MCF 10A (cell line): Measurements from ENCODE around the gene CHIC1. TPM values are rescaled to one million over a fixed set of nuclear protein-coding genes. Genes with fewer than 3 reads are reported as not detected.
"Not testable (repeated sequence)": the region's sequence is repeated elsewhere in the genome, so short reads cannot be mapped to it uniquely, and the experiment has no call there.

ENCODE experiments used
- Bru-seq: library from RNA; stranded (reverse); fragments of 400-500 nt; gene quantifications from one replicate; lab custom pipeline; 2021; lab: Mats Ljungman, UMichigan
- BruChase-seq, 2 experiments: library from RNA; stranded (reverse); fragments of 400-500 nt; gene quantifications; one replicate each; lab custom pipeline; 2021; lab: Mats Ljungman, UMichigan
- BruUV-seq: library from RNA; stranded (reverse); fragments of 400-500 nt; replicated peaks from 2 replicates; lab custom pipeline; 2021; lab: Mats Ljungman, UMichigan
- CTCF ChIA-PET: fragments of 300-600 bp; sonication (Branson Sonifier 250); formaldehyde crosslinking; extraction: SDS; loops from one replicate; lab custom pipeline; 2021; ENCODE audit warnings: antibody characterized with exemption, inconsistent platforms; lab: Yijun Ruan, JAX
- POLR2A ChIA-PET: fragments of 300-600, 350-650 bp; sonication (Branson Sonifier 250); formaldehyde crosslinking; extraction: SDS; loops from one replicate; lab custom pipeline; 2020; ENCODE audit warnings: antibody characterized with exemption, inconsistent platforms; lab: Yijun Ruan, JAX
- DNase-seq: peaks from one replicate; pipeline ENCODE4 v3.0.0-alpha.2; 2018; ENCODE audit not compliant: unreplicated experiment
- H3K27ac Mint-ChIP-seq: one replicate; pipeline ENCODE4 v1.8.0; 2022; ENCODE audit warnings: mild to moderate bottlenecking, low read depth, mixed read lengths; ENCODE audit not compliant: unreplicated experiment
- H3K27me3 Mint-ChIP-seq: one replicate; pipeline ENCODE4 v1.8.0; 2022; ENCODE audit warnings: mixed read lengths; ENCODE audit not compliant: insufficient read depth, unreplicated experiment
- H3K36me3 Mint-ChIP-seq: one replicate; pipeline ENCODE4 v1.8.0; 2022; ENCODE audit warnings: mild to moderate bottlenecking, moderate library complexity, mixed read lengths; ENCODE audit not compliant: insufficient read depth, unreplicated experiment
- H3K4me1 Mint-ChIP-seq: one replicate; pipeline ENCODE4 v1.8.0; 2022; ENCODE audit warnings: mixed read lengths; ENCODE audit not compliant: insufficient read depth, unreplicated experiment
- H3K4me3 Mint-ChIP-seq: one replicate; pipeline ENCODE4 v1.8.0; 2022; ENCODE audit warnings: mild to moderate bottlenecking, moderate library complexity, mixed read lengths; ENCODE audit not compliant: unreplicated experiment
- H3K9me3 Mint-ChIP-seq: one replicate; pipeline ENCODE4 v1.8.0; 2022; ENCODE audit warnings: mixed read lengths; ENCODE audit not compliant: unreplicated experiment
- CTCF ChIP-seq: fragments of 200-600 bp; IDR thresholded peaks from one replicate; pipeline ENCODE4 v1.8.0; 2022; ENCODE audit warnings: antibody characterized with exemption, mild to moderate bottlenecking; ENCODE audit not compliant: unreplicated experiment
- intact Hi-C: fragments of 100-400 bp; cut with micrococcal nuclease; formaldehyde crosslinking; loops from 2 replicates; pipeline ENCODE4 v1.14.1; 2022
- long read RNA-seq: library from polyadenylated mRNA; stranded (forward); transcript quantifications from one replicate; pipeline ENCODE4 v2.0.0, GENCODE V29; 2022
- total RNA-seq: library from RNA; stranded (reverse); gene quantifications from 2 replicates; pipeline ENCODE4 v1.2.3, GENCODE V29; 2022

The CHIC1 gene
- total RNA-seq (7.4 and 8.0 TPM in 2 replicates), Bru-seq, nascent RNA (percentile 66 among the genes with signal in this experiment), BruChase-seq, experiment 1, labeled RNA remaining after a 6-hour chase (percentile 64 among the genes with signal in this experiment), BruChase-seq, experiment 2, labeled RNA remaining after a 2-hour chase (percentile 73 among the genes with signal in this experiment)
- long read RNA-seq, full-length matches to known transcripts = 1 of 1 reads
- long read RNA-seq, partial matches to known transcripts = 0 of 1 reads
- long read RNA-seq, other reads (novel, unspliced or antisense) = 0 of 1 reads

DNA sequence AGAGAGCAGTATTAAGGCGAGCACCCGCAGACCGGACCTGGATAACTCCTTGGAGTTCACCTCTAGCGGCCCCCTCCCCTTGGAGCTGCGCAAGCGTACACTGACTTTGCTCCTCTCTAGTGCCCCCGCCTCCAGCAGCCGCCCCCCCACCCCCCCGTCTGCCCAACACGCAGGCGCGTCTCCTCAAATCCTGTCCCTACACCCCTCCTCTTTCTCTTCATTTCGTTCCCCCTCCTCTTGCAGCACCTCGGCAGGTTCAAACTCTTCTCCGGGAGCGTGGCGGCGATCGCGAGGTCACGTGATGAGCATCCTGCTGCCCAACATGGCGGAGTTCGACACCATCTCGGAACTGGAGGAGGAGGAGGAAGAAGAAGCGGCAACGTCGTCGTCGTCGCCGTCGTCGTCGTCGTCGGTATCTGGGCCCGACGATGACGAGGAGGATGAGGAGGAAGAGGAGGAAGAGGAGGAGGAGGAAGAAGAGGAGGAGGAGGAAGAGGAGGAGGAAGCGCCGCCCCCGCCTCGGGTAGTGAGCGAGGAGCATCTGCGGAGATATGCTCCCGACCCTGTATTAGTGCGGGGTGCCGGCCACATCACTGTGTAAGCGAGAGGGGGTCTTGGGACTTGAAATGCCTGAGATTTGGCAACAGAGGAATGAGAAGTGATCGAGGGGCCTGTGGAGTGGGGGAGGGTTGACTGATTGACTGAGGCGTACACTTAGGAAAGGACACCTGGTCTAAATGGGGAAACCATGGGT lies at the start of gene CHIC1:
CHIC1 (plus strand) TSS at position 214 of the 754 bp plus-strand sequence; CDS start at position 302, 88 bp downstream.
- intact Hi-C loops = no loop called here
- CTCF ChIA-PET = interaction anchor here (0.6 kb wide), 1 partner anchor 137 kb away, joined by 4 read pairs; no protein-coding TSS in a partner anchor

DNA sequence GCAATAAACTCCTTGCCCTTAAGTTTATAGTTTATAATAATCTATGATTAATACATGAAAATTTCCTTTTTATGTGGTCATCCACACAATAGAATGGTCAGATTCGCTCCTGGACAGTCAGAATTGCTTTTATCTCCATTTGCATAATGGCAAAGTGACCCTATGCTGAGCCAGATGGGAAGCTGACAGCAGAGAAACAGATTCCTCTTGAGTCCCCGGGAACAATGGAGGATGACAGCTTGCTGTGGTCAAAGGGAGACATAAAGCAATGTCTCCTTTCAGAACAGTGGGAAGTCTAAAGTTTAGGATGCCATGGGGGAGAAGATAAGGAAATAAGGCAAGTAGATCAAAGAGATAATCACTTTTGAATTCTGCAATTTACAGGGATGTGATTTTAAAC lies 40.2 kb upstream of the CHIC1 start:
- H3K36me3 Mint-ChIP-seq, CTCF ChIA-PET, H3K27ac Mint-ChIP-seq, POLR2A ChIA-PET, H3K4me3 Mint-ChIP-seq, DNase-seq, H3K4me1 Mint-ChIP-seq, H3K9me3 Mint-ChIP-seq, intact Hi-C loops, BruUV-seq: not testable (repeated sequence)
- H3K27me3 Mint-ChIP-seq = peaks cover 27% of the 10 kb centered on the region

More for the DNA sequence above, at the start of gene CHIC1:
- Mint-ChIP-seq H3K4me3 (peak within 1 kb of the TSS; percentile 83), H3K9me3 (no peaks in the 10 kb centered on the region), H3K27me3 (peaks cover 25% of the 10 kb centered on the region), H3K27ac (peak within 1 kb of the TSS; percentile 80), H3K36me3 (no peaks in the 10 kb centered on the region), H3K4me1 (no peaks in the 10 kb centered on the region)
- DNase-seq = peak; percentile 56
- no peak for TF ChIP-seq CTCF
- POLR2A ChIA-PET = interaction anchor here (1.8 kb wide), 1 partner anchor 14 kb away, joined by 5 read pairs; no protein-coding TSS in a partner anchor
- no TSS peak for BruUV-seq

DNA sequence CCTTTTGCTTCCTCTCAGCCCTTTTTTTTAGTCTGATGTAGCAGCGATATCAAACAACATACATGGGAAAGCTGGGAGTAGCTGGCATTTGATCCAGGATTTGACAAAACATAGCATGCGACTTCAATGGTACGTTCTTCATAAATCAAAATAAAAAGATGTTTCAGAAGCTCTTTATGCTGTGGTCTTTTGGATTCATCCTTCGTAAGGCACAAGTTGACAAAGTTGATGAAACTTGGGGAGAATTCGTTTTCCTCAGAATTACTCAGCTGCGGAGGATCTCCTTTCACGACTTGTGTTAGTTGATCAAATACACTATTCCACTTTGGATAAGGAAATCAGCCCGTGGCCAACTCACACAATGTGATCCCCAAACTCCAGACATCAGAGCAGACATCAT lies 38.1 kb upstream of the CHIC1 start:
- Mint-ChIP-seq H3K27ac (no peak overlapping the region), H3K4me3 (no peak overlapping the region), H3K27me3 (peaks cover 45% of the 10 kb centered on the region), H3K9me3 (peaks cover 8% of the 10 kb centered on the region), H3K36me3 (no peaks in the 10 kb centered on the region), H3K4me1 (peaks cover 6% of the 10 kb centered on the region)
- ChIA-PET POLR2A (no interaction called here), CTCF (no interaction called here)
- intact Hi-C loops = no loop called here
- no TSS peak for BruUV-seq
- no peak for TF ChIP-seq CTCF
- DNase-seq = no peak

- Mint-ChIP-seq H3K27me3 (peaks cover 56% of the 10 kb centered on the region), H3K27ac (no peak overlapping the region), H3K4me3 (no peak overlapping the region), H3K36me3 (no peaks in the 10 kb centered on the region), H3K4me1 (peaks cover 6% of the 10 kb centered on the region), H3K9me3 (peaks cover 16% of the 10 kb centered on the region)
- BruUV-seq = no TSS peak
- POLR2A ChIA-PET = no interaction called here
- TF ChIP-seq CTCF = no peak
- no peak for DNase-seq
- CTCF ChIA-PET = interaction anchor here (0.6 kb wide), 1 partner anchor 1020 kb away, joined by 4 read pairs; no protein-coding TSS in a partner anchor
- intact Hi-C loops = no loop called here
These were observed 36.9 kb upstream of the CHIC1 start for GRCh38 chrX:73525928-73526690.

- intact Hi-C loops, H3K36me3 Mint-ChIP-seq, DNase-seq, CTCF ChIA-PET, H3K4me1 Mint-ChIP-seq, H3K4me3 Mint-ChIP-seq, BruUV-seq, H3K27ac Mint-ChIP-seq: not testable (repeated sequence)
- POLR2A ChIA-PET = interaction anchor here (0.6 kb wide), 1 partner anchor 579 kb away, joined by 3 read pairs; no protein-coding TSS in a partner anchor
- H3K9me3 Mint-ChIP-seq = peaks cover 31% of the 10 kb centered on the region
- peaks cover 77% of the 10 kb centered on the region for H3K27me3 Mint-ChIP-seq
These were observed 31.3 kb upstream of the CHIC1 start for GRCh38 chrX:73531655-73532054.
